Posterior vena cava (tissue), 2 donors: ENCODE results near the gene CHRNE. TPM values are rescaled to one million over a fixed set of nuclear protein-coding genes. Genes with fewer than 3 reads are reported as not detected.
A peak's percentile ranks its signal among the peaks of the same experiment; 100 is the strongest.
"Not testable (repeated sequence)": the region's sequence is repeated elsewhere in the genome, so short reads cannot be mapped to it uniquely, and the experiment has no call there.

Experiments
- DNase-seq: peaks from one replicate; pipeline ENCODE4 v3.0.0-alpha.2; 2020; ENCODE audit warnings: low spot score
- intact Hi-C, 2 donors: fragments of 100-400 bp; cut with DNase I; formaldehyde crosslinking; loops; one replicate each; pipeline versions ENCODE4 v1.14.1 to v1.14.2; 2022 to 2023
- total RNA-seq, 2 donors: library from RNA; stranded (reverse); fragmentation: NEBNext Ultra II Directional; extraction: Animal tissue kit (Norgen Biotek cat#: 25700); gene quantifications; one replicate each; pipeline ENCODE4 v1.2.1, GENCODE V29; 2021
- donor health status: DM: yes; HTN: yes; CAD: no.
- donor health status: DM: yes; HTN: yes; CAD: no.

Gene CHRNE
- total RNA-seq, 2 donors from 2014 or later, result 0.57 to 1.5 TPM

DNA sequence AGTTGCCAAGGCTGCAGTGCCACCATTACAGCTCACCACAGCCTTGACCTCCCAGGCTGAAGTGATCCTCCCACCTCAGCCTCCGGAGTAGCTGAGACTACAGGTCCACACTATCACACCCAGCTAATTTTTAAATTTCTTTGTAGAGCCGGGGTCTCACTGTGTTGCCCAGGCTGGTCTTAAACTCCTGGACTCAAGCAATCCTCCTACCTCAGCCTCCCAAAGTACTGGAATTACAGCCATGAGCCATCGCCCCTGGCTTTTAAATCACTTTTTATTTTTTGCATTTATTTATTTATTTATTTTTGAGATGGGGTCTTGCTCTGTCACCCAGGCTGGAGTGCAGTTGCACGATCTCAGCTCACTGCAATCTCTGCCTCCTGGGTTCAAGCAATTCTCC lies 11.7 kb upstream of the CHRNE start:
- intact Hi-C loops, DNase-seq: not testable (repeated sequence)

DNA sequence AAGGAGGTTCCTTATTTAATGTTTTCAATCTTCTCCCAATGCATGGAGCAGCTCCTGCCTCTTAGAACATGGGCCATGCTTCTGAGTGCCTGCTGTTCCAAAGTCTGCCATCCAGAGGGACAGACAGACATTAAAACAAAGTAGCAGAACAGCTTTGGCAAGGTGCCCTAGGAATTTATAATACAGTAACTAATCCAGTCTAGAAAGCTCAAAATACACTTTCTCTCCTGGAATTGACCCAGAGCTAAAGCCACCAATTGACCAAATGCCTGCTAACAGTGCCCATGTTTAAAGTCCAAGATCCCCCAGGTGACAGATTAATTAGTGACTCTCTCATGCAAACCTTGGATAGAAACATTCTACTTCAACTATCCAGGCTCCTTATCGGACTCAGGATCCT lies 11.1 kb upstream of the CHRNE start:
- intact Hi-C loops, result no loop called here
- DNase-seq, result no peak

DNA sequence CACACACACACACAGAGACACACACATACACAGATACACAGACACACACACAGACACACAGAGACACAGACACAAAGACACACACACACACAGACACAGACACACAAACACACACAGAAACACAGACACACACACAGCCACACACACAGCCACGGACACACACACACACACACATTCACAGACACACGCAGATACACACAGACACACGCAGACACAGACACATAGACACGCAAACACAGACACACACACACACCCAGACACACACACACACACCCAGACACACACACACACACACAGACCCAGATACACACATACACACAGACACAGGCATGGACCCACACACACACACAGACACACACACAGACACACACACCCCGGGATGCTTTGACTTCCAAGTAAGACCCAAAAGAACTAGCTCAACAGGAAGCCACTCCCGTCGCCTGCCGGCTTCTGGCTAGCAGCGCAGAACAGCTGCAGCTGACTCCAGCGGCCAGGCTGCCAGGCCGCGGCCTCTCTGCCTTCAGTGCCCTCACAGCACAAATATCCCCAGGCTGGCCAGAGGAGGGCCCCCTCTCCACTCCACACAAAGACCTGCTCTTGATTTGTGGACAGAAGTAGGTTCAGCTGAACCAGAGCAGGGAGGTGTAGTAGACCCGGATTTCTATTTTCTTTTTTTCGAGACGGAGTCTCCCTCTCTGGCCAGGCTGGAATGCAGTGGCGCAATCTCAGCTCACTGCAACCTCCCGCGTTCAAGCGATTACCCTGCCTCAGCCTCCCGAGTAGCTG lies 6.0 kb upstream of the CHRNE start:
- intact Hi-C loops, result loop anchor here (10.0 kb wide), 1 partner anchor 156 kb away; no protein-coding TSS in a partner anchor
- DNase-seq, result peak; percentile 97

DNA sequence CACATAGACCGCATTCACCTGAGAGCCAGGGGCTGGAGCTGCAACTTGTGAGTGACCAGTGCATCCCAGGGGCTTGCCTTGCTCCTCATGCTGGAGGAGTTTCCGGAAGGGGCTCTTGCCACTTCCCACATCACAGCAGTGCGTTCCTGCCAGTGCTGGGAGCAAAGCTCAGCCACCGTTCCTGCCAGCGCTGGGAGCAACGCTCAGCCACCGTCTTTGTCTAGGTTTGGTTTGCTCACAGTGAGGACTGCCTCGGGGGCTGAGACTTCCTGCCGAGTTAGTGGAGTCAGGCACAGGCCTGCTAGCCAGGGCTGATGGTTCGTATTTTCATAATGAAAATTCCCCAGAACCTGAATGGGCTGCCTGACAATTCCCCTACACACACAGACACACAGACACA lies 5.4 kb upstream of the CHRNE start:
- intact Hi-C loops, result loop anchor here (10.0 kb wide), 1 partner anchor 156 kb away; no protein-coding TSS in a partner anchor
- DNase-seq, result no peak

DNA sequence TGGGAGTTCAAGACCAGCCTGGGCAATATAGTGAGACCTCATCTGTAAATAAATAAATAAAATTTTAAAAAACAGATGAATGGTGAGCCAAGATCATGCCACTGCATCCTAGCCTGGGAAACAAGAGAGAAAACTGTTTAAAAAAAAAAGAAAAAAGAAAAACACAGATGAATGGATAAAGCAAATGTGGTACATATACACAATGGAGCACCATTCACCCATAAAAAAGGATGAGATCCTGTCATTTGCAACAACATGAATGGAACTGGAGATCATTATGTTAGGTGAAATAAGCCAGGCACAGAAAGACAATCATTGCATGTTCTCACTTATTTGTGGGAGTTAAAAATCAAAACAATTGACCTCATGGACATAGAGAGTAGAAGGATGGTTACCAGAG lies 3.7 kb upstream of the CHRNE start:
- DNase-seq, result not testable (repeated sequence)
- intact Hi-C loops, result loop anchor here (10.0 kb wide), 1 partner anchor 158 kb away; no protein-coding TSS in a partner anchor

DNA sequence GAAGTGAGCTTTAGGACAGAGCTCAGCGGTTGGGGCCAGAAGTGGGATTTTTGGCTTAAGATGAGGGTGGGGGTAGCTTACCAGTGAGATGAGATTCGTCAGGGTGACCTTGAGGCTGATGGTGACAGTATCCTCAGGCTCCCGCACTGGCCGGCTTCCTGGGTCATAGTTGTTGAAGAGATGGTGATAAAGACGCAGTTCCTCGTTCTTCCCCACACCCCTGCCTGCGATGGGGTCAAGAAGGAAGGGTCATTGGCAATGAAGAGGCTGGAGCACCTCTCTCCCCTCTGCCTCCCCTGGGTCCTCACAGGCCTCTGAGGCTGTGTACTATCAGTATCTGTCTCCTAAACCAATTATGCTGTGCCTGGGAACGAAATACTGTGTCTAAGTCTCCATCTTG lies 358 bp downstream of the CHRNE start:
- intact Hi-C loops, result loop anchor here (10.0 kb wide), 1 partner anchor 162 kb away; no protein-coding TSS in a partner anchor

DNA sequence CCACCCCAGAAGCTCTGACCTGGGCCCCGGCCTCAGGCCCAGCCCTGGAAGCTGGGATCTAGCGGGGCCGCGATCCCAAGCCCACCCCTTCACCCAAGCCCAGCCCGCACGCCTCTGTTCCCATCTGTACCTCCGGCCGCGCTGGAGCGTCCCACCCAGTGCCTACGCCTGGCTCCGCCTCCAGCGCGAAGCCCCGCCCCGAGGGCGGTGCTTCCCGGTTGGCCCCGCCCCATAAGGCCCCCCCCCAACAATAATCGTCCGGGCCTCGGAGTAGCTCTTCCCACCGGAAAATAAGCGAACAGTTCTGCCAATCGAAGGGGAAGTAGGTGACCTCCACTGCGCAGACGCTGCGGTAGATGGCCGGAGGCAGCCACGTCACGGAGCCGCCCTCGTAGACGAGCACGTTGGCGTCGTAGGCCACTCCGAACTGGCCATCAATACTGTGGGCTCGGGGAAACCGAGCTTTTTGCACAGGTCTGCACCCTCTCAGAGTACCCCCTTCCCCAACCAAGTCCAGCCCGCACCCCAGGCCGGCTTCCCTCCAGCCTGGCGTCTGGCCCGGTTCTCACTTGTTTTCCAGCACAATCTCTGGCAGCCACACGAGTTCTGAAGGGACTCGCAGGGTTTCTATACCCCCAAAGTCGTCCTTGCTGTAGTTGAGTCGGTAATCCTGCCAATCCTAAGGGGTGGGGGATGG lies 1.1 kb downstream of the CHRNE start:
- intact Hi-C loops, result loop anchor here (10.0 kb wide), 1 partner anchor 163 kb away; no protein-coding TSS in a partner anchor
- DNase-seq, result peak; percentile 91

More for the DNA sequence above, 358 bp downstream of the CHRNE start:
- no peak for DNase-seq

DNA sequence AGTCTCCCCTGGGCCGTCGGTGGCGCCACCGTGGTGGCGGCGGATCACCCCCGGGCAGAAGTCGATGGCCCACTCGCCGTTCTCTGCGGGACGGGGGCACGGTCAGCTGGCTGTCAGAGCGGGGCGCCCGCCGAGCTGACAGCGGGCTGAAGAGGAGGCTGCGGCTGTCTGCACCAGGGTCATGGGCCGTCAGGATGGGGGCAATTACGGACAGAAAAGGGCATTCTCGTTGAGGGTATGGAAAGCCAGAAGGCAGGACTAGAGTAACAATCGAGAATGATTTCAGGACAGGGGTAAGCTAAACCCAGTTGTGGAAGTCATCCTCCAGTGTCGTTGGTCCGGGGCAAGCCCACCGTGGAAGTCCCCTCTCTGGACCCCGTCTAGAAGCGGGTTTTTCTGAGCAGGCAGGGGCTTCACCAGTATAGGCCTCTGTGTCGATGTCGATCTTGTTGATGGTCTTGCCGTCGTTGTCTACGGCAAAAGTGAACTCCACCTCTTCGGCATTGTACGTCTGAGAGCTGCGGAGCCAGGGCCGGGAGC lies 1.7 kb downstream of the CHRNE start:
- no peak for DNase-seq
- intact Hi-C loops, result loop anchor here (10.0 kb wide), 1 partner anchor 164 kb away; no protein-coding TSS in a partner anchor

DNA sequence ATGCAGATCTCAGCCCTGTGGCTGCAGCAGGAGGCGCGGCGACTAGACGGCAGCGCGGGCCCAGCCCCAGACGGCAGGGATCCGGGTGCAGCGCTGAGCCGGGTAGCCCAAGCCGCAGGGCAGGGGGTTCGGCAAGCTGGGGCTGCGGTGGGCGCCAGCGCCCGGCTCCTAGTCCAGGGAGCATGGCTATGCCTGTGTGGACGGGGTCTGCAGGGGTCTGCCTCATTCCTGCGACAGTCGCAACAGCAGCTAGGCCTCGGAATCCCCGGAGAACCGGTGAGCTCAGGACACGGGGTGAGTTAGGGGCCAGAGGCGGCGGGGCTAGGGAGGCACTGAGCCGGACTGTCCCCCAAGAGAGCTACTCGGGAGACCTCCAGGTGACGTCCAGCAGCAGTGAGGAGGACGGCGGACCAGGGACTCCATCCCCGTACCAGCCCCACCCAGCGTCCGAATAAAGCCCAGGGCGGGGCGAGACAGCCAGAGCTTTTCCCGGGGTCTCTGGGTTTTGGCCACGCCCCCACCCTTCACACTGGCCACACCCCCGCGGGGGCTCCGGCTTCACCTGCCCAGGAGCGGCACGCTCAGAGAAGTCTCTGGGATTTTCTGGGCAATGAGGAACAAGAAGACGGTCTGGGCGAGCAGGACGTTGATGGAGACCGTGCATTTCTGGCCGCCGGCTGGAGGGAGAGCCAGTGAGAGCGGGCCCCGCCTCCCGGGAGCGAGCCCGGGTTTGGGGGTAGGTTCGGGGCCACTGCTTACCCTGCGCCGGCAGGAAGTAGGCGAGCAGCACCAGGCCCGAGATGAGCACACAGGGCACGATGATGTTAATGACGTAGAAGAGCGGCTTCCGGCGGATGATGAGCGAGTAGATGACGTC lies 2.4 kb downstream of the CHRNE start:
- no peak for DNase-seq

DNA sequence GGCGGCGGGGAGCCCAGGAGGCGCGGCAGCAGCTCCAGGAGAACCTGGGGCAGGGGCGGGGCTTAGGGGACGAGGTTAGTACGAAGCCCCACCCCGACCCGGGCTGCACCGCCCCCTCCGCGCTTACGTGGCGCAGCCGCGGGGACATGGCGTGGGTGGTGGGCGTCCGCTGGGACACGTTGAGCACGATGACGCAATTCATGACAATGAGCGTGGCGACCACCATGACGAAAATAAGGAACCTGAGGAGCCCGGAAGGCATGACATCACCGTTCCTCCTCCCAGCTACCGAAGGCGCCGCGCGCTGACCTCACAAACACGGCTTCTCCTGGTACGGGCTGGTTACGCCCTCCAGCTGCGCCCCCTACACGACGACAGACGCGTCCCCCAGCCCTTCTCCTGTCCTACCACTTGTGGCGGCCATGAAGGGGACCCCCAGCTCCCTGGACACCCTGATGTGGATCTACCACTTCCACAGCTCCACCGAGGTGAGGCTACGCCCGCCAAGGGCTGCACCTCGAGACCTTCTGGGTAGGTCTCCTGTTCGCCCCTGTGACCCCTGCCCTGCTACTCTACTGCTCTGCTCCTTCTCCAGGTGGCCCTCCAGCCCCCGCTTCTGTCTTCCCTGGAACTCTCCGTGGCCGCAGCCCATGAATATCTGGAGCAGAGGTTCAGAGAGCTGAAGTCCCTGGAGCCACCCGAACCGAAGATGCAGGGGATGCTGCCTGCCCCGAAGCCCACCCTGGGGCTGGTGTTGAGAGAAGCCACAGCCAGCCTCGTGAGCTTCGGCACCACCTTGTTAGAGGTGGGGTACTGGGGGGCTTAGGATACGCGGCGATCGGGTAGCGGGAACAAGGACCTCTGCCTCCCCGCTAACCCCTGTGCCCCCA lies 3.3 kb downstream of the CHRNE start, which contains the start of gene C17orf107:
Gene C17orf107 (plus strand): TSS at position 196 of the 890 bp plus-strand sequence. CDS start 227 bp downstream, at position 423.
- DNase-seq, result peak; percentile 95
- intact Hi-C loops, result loop anchor here (5.0 to 10.0 kb wide), 2 partner anchors 165 to 1998 kb away; no protein-coding TSS in a partner anchor

More for the DNA sequence above, 2.4 kb downstream of the CHRNE start:
- intact Hi-C loops, result loop anchor here (10.0 kb wide), 1 partner anchor 164 kb away; no protein-coding TSS in a partner anchor

DNA sequence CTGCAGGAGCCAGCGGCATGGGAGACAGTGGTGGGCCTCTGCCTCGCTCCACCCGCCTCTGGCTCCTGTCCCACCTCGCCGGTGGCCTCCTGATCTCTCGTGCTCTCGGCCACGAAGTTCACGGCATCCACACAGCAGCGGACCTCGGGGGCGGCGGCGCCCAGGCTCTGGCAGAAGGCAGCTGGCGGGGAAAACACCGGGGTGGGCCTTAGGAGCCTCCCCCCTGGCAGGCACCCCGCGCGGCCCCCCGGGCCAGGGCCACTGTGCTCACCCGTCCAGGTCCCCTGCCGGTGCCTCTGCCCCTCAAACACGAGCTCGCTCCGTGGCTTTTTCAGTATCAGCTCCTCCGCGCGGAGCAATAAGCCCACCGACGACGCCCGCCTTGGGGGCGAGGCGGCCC lies 4.0 kb downstream of the CHRNE start:
- intact Hi-C loops, result loop anchor here in 1 of 2 donors (5.0 kb wide), 1 partner anchor 1998 kb away; no protein-coding TSS in a partner anchor
- no peak for DNase-seq

DNA sequence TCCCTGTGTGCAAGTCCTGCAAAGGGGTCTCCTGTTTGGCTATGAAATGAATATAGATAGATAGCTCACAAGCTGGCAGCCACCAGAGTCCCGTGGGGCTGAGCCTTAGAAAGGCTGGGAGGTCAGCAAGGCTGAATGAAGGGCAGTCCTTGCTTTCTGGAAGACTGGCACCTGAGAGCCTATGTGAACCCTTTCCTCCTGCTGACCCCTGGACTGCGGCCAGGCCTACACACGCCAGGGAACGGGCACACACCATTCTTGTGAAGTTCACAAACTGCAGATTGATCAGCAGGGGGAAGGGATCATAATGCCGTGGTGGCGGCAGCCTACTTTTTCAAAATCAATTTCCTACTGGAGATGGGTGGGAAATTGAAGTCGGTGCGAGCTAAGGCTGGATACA lies 4.5 kb downstream of the CHRNE start:
- no peak for DNase-seq
- intact Hi-C loops, result loop anchor here in 1 of 2 donors (5.0 kb wide), 1 partner anchor 1999 kb away; no protein-coding TSS in a partner anchor

DNA sequence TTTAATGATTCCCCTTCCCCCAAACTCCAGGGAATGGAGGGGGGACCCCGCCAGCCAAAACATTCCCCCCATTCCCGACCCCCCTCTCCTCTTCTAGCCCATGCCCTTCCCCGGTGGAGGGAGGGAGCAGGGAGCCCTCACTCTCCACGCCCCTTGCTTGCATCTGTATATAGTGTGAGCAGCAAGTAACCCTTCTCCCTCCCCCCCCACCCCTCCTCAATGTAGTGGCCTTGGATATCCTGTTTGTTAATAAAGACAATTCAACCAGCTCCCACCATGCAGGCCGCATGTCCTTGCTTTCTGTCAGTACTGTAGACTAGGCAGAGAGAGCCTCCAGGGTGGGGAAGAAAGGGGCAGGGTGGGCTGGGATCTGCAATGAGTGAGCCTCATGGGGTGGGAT lies 5.1 kb downstream of the CHRNE start:
- intact Hi-C loops, result loop anchor here in 1 of 2 donors (5.0 kb wide), 1 partner anchor 2000 kb away; no protein-coding TSS in a partner anchor
- no peak for DNase-seq

DNA sequence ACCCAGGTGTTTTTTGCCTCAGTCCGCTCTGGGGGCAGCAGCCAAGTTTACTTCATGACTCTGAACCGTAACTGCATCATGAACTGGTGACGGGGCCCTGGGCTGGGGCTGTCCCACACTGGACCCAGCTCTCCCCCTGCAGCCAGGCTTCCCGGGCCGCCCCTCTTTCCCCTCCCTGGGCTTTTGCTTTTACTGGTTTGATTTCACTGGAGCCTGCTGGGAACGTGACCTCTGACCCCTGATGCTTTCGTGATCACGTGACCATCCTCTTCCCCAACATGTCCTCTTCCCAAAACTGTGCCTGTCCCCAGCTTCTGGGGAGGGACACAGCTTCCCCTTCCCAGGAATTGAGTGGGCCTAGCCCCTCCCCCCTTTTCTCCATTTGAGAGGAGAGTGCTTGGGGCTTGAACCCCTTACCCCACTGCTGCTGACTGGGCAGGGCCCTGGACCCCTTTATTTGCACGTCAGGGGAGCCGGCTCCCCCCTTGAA lies 5.7 kb downstream of the CHRNE start:
- intact Hi-C loops, result loop anchor here in 1 of 2 donors (5.0 kb wide), 1 partner anchor 2000 kb away; no protein-coding TSS in a partner anchor
- DNase-seq, result no peak

DNA sequence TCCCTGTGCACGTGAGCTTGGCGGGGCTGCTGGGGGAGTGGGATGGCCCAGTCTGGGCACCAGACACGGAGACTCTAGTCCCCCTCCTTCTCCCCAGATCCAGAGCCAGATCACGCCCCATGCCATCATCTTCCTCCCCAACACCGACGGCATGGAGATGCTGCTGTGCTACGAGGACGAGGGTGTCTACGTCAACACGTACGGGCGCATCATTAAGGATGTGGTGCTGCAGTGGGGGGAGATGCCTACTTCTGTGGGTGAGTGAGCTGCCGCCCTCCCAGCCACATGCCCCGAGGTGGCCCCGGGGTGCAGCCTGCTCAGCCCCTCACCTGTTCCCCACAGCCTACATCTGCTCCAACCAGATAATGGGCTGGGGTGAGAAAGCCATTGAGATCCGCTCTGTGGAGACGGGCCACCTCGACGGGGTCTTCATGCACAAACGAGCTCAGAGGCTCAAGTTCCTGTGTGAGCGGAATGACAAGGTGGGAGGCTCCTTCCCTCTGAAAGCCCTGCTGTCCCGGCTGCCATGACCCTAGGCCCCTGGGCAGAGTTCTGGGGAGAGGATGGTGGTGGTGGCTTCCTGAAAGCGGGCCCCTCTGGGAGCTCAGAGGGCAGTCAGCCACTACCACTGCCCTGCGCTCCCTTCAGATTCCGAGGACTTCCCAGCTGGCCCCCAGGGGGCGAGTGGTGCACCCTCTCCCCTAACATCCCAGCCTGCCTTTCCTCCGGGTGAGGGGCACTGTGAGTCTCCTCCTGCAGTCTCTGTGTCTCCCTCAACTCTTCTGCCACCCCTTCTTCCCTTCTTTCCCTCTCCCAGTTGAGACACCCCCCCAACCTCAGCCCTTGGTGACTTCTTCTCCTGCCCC lies 6.3 kb downstream of the CHRNE start:
- intact Hi-C loops, result loop anchor here in 1 of 2 donors (5.0 kb wide), 1 partner anchor 2001 kb away; no protein-coding TSS in a partner anchor

DNA sequence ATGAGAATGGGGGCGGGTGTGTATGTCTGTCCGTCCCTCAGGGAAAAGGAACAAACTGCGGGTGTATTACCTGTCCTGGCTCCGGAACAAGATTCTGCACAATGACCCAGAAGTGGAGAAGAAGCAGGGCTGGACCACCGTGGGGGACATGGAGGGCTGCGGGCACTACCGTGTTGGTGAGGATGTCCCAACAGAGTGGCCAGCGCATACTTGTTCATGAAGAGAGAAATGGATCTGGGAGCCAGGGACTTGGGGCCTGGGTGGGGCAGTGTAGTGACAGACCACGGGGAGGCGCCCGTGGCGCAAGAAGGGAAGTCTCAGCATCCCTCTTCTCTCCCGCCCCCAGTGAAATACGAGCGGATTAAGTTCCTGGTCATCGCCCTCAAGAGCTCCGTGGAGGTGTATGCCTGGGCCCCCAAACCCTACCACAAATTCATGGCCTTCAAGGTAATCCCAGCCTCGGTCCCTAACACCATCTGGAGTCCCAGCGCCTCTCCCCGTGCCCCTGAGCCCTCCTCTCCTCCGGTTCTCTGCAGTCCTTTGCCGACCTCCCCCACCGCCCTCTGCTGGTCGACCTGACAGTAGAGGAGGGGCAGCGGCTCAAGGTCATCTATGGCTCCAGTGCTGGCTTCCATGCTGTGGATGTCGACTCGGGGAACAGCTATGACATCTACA lies 7.1 kb downstream of the CHRNE start:
- intact Hi-C loops, result loop anchor here in 1 of 2 donors (5.0 kb wide), 1 partner anchor 2002 kb away; no protein-coding TSS in a partner anchor
- no peak for DNase-seq

More for the DNA sequence above, 6.3 kb downstream of the CHRNE start:
- DNase-seq, result no peak
